Measurements from ENCODE around the gene EFS.
A peak's percentile ranks its signal among the peaks of the same experiment; 100 is the strongest.

EFS gene

GRCh38 chr14:23352506-23353432 is 12.2 kb downstream of the EFS start, which contains the start of gene SLC22A17:
SLC22A17 (minus strand) TSS chr14:23352887.
- DNase-seq (ENCODE audit: low read depth), result peak; percentile 55
- peak within 1 kb of the TSS; percentile 71 for H3K4me3 ChIP-seq (ENCODE audit: low read depth, low read length)
- TF ChIP-seq CTCF (IDR thresholded peaks at IDR 0.05; ENCODE audit: control insufficient read depth, extremely low read depth, insufficient read depth), result no peak; the same call in 1 of the 2 replicates

- no peak for DNase-seq (ENCODE audit: low read depth)
- H3K4me3 ChIP-seq (ENCODE audit: low read depth, low read length), result peak overlapping the region; percentile 71
- peak; percentile 13; the same call in 1 of the 2 replicates for TF ChIP-seq CTCF (IDR thresholded peaks at IDR 0.05; ENCODE audit: control insufficient read depth, extremely low read depth, insufficient read depth)
These were observed 13.1 kb downstream of the EFS start for GRCh38 chr14:23351681-23352505.

- no peak for TF ChIP-seq CTCF (IDR thresholded peaks at IDR 0.05; ENCODE audit: control insufficient read depth, extremely low read depth, insufficient read depth)
- no peak for DNase-seq (ENCODE audit: low read depth)
- no peak overlapping the region for H3K4me3 ChIP-seq (ENCODE audit: low read depth, low read length)
These were observed 15.7 kb downstream of the EFS start for GRCh38 chr14:23349156-23349845.

DNA sequence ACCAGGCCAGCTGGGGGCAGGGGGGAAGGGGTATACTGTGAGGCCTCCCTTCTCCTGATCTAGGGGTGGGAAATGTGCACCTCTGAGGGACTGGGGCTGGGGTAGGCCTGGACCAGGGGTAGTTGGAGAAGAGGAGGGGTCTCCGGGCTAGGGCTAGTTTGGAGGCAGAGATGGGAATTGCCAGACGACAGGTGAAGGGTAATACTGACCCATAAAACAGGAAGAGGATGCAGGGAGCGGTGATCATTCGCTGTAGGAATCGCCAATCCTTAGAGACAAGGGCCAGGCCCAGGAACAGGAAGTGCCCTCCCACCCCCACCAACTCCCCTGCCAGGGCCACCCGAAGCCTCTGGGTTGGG is 16.7 kb downstream of the EFS start:
- no peak overlapping the region for H3K4me3 ChIP-seq (ENCODE audit: low read depth, low read length)
- TF ChIP-seq CTCF (IDR thresholded peaks at IDR 0.05; ENCODE audit: control insufficient read depth, extremely low read depth, insufficient read depth), result no peak
- no peak for DNase-seq (ENCODE audit: low read depth)

DNA sequence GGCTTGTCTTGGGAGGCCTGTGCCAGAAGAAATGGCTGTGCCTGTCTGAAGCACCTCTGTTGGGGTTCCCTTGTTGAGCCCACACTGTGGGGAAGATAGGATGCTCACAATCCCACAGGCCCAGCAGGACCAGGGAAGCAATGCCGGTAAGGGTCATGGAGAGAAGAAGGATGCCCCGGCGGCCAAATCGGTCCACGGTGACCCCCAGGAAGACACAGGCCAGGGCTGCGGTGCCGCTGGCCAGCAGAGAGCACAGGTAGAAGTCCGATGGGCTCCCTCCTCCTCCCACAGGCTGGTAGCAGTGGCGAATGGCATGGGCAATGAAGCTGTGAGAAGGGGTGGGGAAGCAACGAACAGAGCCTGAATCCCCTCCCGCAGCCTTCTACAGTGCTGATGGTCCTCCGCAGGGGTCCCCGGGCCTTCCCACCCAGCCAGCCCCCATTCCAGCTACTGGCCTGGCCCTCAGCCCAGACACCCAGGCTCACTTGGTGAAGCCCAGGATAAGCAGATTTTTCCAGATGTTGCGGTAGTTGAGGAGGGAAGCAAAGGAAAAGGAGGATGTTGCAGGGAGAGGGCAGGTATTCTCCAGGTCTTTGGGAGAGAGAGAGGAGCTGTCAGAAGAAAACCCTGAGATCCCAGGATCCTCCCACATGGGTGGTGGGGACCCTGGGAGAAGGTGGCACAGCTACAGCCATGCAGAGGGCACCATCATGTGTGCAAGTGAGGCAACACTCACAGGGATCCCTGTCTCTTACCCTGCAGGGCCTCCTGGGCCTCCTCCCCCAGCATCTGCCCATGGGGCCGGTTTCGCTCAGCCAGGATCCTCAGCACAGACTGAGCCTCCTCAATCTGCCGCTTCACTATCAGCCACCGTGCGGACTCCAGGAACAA is 17.3 kb downstream of the EFS start:
- TF ChIP-seq CTCF (IDR thresholded peaks at IDR 0.05; ENCODE audit: control insufficient read depth, extremely low read depth, insufficient read depth), result no peak
- DNase-seq (ENCODE audit: low read depth), result no peak
- no peak overlapping the region for H3K4me3 ChIP-seq (ENCODE audit: low read depth, low read length)
